OCI-M1 (cell line): ENCODE data around the gene SLC38A10.

ENCODE experiments used
- DNase-seq: peaks from one replicate; lab custom pipeline; 2025; lab: John Stamatoyannopoulos, UW

Gene SLC38A10

DNA sequence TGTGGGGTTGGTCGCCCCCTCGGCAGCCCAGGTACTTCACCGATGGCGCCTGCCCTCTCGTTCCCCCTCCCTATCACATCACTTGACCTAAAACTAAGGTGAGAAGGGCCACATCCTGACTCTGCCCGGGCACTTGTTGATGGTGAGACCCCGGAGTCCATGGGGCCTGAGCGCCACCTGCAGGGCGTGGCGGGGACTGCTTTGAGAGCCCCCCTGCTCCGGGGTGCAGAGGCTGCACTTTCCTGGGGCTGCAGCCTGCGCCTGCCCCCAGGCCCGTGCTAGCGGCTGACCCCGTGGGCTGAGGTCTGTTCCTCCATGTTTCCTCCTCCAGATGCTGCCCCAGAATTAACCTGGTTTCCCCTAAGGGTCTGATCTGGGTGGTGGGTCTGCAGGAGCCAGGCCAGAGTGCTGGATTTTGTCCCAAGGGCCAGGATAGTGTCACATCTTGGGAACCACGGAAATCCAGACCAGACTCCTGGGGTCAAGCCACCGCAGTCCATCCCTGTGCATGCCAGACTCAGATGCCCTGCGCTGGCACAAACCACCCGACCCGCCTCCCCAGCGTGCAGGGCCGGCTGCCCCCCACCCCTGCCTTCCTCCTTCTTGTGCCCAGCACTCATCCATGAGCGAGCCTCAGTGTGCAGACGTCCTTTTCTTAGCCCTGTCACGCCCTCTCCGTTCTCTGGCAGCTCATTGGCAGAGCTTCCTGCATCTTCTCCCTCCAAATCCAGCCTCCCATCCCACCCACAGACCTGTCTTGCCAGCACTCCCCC is 53.3 kb downstream of the SLC38A10 start:
- peak; percentile 78 for DNase-seq

DNA sequence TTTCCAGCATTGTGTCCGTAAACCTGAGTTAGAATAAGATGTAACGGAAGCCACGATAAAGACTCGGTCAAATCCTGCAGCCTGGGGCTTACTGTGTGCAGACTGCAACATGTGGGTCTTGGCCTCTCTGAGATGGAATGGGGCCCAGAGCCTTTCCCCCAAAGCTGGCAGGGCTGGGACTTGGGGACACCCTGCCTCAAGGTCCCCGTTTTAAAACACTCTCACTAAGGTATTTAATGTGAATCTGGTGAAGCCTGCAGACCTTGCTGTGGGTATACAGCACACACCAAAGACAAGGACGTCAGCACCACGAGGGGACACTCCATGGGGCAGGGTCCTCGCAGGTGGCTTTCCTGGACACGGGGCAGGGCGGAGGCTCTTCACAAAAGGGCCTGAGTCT is 53.9 kb downstream of the SLC38A10 start:
- no peak for DNase-seq

DNA sequence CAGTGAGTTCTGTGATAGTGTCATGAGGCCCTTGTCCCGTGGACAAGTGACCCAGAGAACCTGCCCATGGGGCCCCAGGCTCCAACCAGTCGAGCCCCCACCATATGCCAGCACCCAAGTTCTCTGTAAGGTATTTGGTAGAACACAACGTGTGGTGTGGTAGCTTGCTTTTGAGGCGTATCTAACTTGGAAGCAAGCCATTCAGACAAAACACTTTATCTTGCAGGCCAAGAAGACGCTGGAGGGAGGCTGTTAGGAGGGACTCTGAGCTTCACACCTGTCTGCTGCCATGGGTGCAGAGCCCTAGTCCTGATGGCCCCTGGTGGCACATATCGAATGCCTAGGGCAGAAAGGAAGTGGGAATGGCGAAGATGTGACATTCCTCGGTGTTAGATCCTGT is 54.3 kb downstream of the SLC38A10 start:
- DNase-seq, result no peak

DNA sequence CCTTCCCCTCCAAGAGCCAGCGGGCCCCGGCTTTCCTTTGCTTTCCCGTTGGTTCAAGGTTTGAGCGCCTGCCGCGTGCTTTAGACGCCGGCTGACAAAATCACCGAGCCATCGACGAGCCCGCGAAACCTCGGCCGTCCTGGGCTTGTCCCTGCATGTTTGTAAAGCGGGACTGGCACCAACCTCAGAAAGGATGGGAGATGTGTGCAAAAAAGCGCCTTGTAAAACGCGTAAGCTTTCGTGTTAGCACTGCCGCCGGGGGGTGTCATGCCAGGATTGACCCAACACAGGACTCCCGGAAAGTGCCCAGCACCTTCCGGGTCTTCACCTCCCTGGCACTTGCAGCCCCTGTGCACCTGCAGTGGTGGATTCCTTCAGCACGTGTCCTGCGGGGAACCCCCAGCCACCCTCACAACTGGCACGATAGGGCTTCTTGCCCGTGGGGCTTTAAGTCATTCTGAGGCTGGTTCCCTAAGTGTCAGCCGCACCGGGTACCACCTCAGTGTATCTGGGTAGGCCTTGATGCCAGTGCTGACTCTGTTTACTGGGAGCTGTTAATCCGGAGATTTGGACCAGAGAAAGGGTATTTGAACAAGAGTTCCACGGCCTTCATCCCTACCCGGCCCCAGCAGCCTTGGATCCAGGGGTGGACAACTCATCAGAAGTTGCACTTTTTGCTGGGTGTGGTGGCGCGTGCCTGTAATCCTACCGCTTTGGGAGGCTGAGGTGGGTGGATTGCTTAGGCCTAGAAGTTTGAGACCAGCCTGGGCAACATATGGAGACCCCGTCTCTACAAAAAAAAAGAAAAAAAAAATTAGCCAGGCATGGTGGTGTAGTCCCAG is 55.2 kb downstream of the SLC38A10 start:
- DNase-seq, result peak; percentile 44

DNA sequence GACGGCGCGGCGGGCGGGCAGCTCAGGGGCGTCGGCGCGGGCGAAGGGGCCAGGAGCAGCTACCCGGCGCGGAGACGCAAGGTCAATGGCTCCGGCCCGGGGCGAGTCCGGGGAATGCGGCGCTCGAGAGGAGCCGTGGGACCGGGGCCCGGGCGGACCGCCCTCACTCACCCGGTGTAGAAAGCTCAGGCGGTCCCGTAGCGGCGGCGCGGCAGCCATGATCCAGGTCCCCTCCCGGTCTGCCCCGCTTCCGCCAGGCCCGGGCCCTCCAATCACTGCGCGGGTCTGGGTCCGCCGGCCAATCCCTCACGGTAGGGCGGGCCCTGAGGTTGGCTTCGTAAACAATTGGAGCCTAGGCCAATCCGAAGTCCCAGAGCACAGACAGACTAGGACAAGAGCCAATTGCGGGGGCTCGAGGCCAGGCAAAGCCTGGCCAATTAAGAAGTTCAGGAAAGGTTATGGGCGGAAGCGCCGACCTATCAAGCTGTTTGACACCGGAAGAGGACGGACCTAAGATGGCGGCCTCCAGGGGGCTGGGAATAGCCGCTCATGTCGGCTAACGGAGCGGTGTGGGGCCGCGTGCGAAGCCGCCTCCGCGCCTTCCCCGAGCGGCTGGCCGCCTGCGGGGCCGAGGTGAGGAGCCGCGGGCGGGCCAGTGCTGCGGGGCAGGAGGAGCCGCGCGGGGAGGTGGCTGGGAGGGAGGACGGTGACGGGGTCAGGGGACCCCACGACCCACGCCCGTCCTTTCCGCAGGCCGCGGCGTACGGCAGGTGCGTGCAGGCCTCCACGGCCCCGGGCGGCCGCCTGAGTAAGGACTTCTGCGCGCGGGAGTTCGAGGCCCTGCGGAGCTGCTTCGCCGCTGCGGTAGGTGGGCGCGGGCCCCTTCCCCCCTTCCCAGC is 56.0 kb downstream of the SLC38A10 start, which contains the start of the genes NDUFAF8 and TEPSIN:
NDUFAF8 (plus strand) TSS at position 504 of the 899 bp plus-strand sequence; CDS start at position 550, 46 bp downstream.
TEPSIN (minus strand) TSS at position 241 of the 899 bp plus-strand sequence; CDS start at position 219, 22 bp downstream.
- peak; percentile 99 for DNase-seq

DNA sequence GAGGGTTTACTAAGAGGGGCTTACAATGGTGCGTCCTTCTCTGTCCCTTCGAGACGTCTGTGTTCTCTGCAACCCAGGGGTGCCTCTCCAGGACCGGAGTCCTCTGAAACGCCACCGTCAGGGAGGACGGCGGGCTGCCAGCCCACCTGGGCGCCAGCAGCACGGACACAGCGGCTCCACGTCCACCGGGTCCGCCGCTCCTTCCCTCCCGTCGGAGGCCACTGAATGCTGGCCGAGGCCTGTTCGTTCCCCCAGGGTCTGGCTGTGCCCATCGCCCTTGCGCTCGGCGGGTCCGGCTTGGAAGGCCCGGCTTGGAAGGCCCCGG is 56.7 kb downstream of the SLC38A10 start:
- DNase-seq, result no peak

DNA sequence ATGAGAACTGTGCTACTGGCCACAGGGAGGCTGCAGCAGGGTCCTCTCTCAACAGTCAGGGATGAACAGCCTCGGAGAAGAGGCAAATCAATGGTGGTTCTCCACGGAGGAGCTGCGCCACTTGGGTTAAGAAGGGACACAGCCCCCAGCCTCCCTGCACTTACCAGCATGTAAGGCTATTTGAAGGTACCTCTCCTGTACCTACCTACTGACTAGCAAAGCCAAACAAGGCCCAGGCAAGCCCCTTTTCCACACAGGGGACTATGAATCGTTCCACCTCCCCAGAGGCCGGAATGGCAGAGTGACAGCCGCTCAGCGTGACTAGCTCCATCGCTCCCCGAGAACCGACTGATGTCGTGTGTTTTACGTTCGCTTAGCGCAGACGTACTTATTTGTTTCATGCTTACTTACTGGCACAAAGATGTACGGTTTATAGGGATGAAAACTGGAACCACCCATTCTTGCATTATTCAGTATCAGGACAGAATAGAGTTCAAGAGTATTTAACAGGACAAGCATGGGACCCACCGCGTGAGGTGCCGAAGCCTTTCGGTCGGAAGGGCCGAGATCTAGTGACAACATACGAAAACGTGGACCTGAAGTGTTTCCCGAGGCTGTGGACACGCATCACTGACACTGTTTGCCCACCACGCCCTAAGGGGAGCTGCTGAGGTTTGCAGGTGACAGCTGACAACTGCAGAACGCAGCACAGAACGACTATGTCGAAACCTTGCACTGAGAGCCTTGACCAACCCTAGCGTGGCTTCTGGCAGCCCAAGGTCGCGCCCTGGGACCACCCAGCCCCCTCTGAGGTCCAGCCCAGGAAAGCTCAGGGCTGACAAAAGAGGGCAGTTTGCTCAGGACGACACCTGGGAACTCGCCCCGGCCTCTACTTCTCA is 57.3 kb downstream of the SLC38A10 start:
- DNase-seq, result no peak

DNA sequence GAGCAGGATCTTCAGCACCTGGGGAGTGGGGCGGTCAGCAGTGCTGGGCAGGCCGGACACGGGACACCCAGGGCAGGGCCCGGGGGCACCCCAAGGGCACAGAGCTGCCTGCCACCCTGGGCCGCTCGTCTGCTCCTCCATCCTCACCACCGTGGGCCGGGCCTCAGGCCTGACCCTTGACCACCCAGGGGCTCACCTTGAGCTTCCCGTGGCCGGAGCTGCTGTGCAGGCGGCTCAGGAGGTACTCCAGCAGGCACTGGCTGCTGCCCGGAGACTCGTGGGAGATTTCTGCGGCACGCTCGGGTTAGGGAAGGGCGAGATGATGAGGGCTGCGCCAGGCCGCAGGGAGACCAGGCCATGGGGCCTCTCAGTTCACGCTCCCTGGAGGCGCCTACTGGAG is 58.3 kb downstream of the SLC38A10 start:
- DNase-seq, result no peak

DNA sequence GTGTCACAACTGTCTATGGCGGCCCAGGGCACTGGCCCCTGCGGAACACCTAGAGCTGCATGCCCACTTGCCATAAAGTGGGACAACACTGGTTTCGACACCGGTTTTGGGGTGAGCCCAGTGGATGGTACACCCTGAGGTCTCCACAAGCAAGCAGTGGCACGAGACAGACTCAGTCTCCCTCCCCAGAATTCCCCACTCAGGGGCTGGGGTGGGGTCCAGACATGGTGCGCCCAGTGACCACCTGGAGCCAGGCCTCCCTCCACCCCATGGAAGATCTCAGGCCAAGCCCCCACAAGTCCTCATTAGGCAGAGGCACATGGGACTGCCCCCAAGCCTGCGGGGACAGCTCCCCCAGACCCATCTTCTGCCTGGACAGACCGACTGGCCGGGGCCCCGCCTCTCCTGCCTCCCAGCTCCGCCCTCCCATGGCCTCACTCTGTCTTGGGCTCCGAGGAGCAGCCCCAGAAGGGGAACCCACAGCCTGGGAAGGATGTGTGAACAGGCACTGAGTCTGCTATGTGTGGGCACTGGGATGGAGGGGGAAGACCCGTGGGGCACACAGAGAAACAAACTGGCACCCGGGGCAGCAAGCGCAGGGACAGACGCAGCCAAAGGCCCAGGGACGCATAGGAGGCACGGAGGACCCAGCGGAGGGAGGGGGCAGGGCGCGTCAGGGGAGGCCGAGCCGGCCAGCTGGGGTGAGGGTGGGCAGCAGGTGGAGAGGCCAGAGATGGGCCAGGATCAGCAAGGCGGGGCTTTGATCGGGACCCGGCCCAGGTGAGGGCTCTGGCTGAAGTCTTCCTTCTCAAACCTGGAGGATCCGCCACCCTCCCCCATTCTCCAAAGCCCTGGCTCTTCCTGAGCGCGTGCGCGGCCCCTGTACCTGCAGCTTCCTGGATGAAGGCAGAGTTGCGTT is 59.0 kb downstream of the SLC38A10 start:
- no peak for DNase-seq

DNA sequence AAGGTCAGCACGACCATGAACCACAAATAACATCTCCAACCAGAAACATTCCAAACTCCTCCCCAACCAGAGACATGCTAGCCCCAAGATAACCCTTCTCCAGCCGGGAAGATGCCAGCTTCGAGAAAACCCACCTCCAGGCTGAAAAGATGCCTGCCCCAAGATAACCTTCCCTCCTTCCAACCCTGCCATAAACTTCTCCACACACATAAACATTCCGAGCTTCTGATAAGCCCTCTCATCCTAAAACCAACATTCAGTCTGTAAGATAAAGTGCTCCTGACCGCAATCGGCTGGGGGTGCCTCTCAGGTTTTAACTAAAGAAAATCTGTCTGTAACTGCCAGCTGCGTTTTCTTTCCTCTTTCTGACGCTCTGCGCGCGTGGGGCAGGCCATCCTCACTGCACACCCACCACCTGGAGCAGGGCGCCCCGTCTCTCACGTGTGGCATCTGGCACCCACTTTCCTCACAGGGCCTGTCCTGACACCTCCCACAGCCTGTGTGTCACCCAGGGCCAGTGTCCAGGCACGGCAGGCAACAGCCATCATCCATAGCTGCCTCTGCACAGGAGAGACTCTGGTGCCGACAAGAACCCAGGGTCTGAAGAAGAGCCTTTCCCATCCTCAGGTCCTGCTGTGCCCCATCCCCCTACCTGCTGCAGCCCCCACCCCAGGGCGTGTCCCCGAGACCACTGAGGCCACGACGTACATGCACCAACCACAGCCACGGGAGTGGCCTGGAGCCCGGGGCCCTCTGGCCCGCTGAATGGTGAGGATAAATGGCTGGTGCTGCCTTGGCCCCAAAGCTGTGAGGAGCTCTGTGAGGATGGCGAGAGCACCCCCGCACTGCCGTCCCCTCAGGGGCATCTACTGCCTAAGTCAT is 59.9 kb downstream of the SLC38A10 start:
- peak; percentile 85 for DNase-seq

DNA sequence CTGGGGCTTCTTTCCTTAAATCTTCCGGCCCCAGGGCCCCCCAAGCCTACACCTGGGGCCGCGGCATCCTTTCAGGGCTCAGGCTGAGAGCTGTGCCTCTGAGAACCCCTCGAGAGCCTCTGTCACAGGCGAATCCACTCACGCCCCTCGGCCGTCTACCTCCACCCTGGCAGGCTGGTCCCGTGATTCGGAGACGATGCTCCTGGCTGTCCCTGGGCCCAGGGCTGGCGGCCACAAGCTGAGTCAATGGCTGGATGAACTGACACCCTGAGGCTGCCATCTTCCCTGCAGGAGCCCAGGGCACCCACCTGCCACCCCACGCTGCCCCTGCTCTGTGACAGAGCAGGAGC is 60.6 kb downstream of the SLC38A10 start:
- no peak for DNase-seq

DNA sequence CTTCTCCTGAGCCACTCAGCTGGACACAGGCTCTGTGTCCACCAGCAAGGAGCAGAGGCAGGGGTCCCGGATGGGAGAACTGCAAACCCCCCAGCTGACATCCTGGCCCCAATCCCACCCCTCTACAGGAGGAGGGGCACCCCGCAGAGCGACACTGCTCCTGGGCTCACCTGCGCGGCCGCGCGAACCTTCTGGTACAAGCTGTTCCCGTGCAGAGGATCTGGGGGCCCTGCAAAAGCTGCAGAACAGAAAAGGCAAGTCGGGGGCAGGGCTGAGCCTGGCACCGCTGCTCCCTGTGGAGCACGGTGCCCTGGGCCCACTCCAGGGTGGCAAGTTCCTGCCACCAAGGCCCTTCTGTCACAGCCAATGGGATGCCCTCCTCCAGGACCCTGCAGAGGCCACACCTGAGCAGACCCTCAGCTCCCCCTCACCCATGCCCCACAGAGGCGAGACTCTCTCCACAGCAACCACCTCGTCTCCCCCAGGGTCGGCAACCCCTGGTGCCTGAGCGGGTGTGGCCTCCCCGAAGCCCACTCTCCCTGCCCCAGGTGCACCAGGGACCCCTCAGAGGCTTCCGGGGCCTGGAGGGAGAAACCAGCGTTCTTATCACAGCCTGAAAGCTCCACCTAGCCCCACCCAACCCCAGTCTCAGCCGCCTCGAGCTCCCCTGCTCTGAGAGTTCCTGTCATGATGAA is 61.1 kb downstream of the SLC38A10 start:
- no peak for DNase-seq

DNA sequence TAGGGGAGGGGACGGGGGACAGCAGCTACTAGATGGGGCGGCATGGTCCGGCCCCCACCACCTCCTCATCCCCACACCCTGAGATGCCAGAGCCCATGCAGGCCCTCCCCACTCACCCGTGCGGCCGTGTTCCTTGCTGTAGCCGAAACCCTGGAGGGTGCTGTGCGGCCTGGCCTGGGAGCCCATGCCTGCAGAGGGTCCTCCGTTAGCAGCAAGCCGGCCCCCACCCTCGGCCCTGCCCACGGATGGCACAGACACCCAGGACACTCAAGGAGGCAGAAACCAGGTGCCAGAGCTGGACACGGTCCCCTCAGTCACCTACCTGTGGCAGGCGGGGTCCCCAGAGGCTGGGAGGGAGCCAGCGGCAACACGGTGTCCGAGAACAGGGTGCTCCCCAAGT is 61.8 kb downstream of the SLC38A10 start:
- no peak for DNase-seq

DNA sequence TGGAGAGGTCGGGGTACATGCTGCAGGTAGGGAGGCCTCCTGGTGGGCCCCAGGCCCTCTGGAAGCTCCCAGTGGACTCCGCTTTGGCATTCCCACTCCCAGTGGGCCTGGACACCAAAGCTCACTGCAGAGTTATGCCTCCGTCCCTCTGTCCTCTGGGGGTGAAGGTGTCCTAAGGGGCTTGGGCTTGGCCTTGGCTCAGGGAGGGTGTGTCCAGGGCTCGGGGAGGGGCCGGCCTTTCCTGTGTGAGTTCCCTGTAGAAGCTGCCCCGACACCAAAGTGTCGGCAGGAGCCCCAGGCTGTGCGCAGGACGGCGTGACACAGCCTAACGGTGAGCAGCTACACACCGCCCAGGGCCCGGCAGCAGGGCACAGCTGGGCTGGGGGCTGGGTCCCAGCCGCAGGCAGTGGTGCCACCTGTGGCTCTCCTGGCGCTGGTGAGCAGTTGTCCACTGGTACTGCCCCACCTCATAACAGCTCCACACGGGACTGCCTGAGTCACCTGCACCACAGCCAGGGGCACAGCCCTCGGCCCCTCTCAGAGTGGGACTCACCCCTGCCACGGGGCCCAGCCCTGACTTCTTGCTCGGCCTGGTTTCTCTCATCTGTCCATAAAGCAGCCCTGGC is 62.4 kb downstream of the SLC38A10 start:
- DNase-seq, result no peak

DNA sequence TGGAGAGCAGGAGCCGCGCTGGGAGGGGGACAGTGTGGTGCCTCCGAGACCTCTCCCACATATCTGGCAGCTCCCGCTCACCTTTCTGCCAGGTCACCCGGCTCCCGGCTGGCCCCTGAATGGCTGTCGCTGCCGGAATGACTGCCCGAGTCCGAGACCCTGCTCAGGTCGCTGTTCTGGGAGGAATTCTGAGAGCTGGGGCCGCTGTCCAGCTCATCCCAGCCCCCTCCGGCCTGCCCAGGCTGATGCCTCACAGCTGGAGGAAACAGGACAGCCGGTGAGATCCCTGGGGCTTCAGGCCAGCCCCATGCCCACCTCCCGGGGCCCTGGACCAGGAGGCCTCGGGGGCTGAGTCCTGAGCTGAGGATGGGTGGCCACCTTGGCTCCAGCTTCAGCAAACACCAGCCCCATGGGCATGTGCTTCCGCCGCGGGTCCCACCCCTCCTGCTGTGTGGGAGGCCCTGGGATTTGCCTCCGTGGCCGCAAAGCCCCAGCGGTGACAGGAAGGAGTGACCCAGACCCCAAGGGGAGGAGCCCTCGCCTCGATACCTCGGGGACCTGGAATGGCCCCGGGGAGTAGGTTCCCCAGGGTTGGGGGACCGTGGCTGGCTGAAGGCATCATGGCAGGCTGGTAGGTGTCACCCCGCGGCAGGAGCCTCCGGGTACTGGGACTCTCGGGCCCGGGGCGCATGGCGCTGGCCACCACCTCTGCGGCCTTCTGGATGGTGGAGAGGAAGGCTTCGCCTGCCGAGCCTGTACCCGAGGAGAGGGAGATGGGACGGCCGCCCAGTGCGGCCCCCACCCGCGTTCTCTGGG is 63.1 kb downstream of the SLC38A10 start:
- DNase-seq, result no peak

DNA sequence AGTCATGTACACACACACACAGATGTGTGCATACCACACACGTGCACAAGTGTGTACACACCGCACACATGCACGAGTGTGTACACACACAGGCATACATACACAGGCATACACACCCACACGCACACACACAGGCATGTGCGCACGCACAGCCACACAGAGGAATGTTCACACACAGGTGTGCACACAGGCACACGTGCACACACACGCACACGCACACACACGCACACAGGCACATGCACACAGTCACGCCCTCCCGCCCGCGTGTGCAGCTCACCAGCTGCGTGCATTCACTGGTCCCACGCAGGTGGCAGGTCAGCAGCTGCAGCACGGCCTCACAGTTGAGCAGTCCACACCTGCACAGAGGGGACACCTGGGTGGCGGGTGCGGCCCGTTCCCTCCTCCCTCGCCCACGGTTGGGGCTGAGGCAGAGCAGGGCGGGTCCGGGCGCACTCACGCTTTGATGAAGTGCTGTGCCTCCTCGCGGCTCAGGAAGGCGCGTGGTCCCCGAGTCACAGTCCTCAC is 63.9 kb downstream of the SLC38A10 start:
- DNase-seq, result no peak
